ENCODE data around the gene HMOX1.

DNA sequence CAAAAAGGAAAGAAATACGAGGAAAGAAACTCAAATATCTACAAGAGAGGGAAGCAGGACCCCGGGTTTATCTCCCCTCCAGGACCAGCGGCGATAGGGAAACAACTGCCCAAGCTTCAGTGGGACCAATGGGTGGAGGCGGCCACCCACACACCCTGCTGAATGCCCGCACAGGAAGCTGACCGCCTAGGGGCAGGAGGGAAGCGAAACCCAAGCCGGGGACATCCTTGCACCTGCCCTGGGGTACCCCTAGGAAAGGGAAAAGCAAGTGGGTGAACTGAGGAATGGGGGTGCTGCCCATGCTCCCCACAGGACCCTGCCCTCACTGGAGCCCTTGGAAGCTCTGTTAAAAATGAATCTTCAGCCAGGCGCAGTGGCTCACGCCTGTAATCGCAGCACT lies 27.6 kb upstream of the HMOX1 start:
- TF ChIP-seq POLR2A (IDR thresholded peaks at IDR 0.05): no peak
- TF ChIP-seq, protein P1, sequence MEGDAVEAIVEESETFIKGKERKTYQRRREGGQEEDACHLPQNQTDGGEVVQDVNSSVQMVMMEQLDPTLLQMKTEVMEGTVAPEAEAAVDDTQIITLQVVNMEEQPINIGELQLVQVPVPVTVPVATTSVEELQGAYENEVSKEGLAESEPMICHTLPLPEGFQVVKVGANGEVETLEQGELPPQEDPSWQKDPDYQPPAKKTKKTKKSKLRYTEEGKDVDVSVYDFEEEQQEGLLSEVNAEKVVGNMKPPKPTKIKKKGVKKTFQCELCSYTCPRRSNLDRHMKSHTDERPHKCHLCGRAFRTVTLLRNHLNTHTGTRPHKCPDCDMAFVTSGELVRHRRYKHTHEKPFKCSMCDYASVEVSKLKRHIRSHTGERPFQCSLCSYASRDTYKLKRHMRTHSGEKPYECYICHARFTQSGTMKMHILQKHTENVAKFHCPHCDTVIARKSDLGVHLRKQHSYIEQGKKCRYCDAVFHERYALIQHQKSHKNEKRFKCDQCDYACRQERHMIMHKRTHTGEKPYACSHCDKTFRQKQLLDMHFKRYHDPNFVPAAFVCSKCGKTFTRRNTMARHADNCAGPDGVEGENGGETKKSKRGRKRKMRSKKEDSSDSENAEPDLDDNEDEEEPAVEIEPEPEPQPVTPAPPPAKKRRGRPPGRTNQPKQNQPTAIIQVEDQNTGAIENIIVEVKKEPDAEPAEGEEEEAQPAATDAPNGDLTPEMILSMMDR (IDR thresholded peaks at IDR 0.05): no peak

All from heart left ventricle (tissue), 13 donors.